ENCODE results near the gene PGA3.
A peak's percentile ranks its signal among the peaks of the same experiment; 100 is the strongest.
"Not testable (repeated sequence)": the region's sequence is repeated elsewhere in the genome, so short reads cannot be mapped to it uniquely, and the experiment has no call there.

PGA3 gene

GRCh38 chr11:61202950-61203746 is at the start of gene PGA3:
PGA3 (plus strand) TSS chr11:61203515; CDS start chr11:61203565, 50 bp downstream.
- not testable (repeated sequence) for DNase-seq (ENCODE audit: extremely low read depth in 1 of 2, low read depth in 1 of 2)

- no peak for DNase-seq (ENCODE audit: extremely low read depth in 1 of 2, low read depth in 1 of 2)
Observed at GRCh38 chr11:61153593-61154095, 49.7 kb upstream of the PGA3 start.

- DNase-seq (ENCODE audit: extremely low read depth in 1 of 2, low read depth in 1 of 2), result no peak
Observed at GRCh38 chr11:61154528-61154927, 48.8 kb upstream of the PGA3 start.

- DNase-seq (ENCODE audit: extremely low read depth in 1 of 2, low read depth in 1 of 2), result no peak
Observed at GRCh38 chr11:61155312-61155711, 48.0 kb upstream of the PGA3 start.

GRCh38 chr11:61155741-61156140 is 47.6 kb upstream of the PGA3 start:
- DNase-seq (ENCODE audit: extremely low read depth in 1 of 2, low read depth in 1 of 2), result no peak

- DNase-seq (ENCODE audit: extremely low read depth in 1 of 2, low read depth in 1 of 2), result no peak
Observed at GRCh38 chr11:61157743-61158142, 45.6 kb upstream of the PGA3 start.

GRCh38 chr11:61158691-61159381 is 44.5 kb upstream of the PGA3 start:
- DNase-seq (ENCODE audit: extremely low read depth in 1 of 2, low read depth in 1 of 2), result no peak

GRCh38 chr11:61160487-61161189 is 42.7 kb upstream of the PGA3 start:
- DNase-seq (ENCODE audit: extremely low read depth in 1 of 2, low read depth in 1 of 2), result no peak

GRCh38 chr11:61161190-61162091 is 41.9 kb upstream of the PGA3 start, which contains the start of gene VPS37C:
VPS37C (minus strand) TSS chr11:61161426; CDS start chr11:61138829, 22,597 bp downstream.
- peak; percentile 72 to 92 for DNase-seq (ENCODE audit: extremely low read depth in 1 of 2, low read depth in 1 of 2)

- no peak for DNase-seq (ENCODE audit: extremely low read depth in 1 of 2, low read depth in 1 of 2)
Observed at GRCh38 chr11:61162092-61162941, 41.0 kb upstream of the PGA3 start.

GRCh38 chr11:61163021-61163420 is 40.3 kb upstream of the PGA3 start:
- DNase-seq (ENCODE audit: extremely low read depth in 1 of 2, low read depth in 1 of 2), result no peak

GRCh38 chr11:61163714-61164605 is 39.4 kb upstream of the PGA3 start:
- DNase-seq (ENCODE audit: extremely low read depth in 1 of 2, low read depth in 1 of 2), result no peak

GRCh38 chr11:61164606-61165424 is 38.5 kb upstream of the PGA3 start:
- no peak for DNase-seq (ENCODE audit: extremely low read depth in 1 of 2, low read depth in 1 of 2)

- DNase-seq (ENCODE audit: extremely low read depth in 1 of 2, low read depth in 1 of 2), result not testable (repeated sequence)
Observed at GRCh38 chr11:61165785-61166184, 37.5 kb upstream of the PGA3 start.

- DNase-seq (ENCODE audit: extremely low read depth in 1 of 2, low read depth in 1 of 2), result not testable (repeated sequence)
Observed at GRCh38 chr11:61166331-61166730, 37.0 kb upstream of the PGA3 start.

- no peak for DNase-seq (ENCODE audit: extremely low read depth in 1 of 2, low read depth in 1 of 2)
Observed at GRCh38 chr11:61168042-61168688, 35.1 kb upstream of the PGA3 start.

- DNase-seq (ENCODE audit: extremely low read depth in 1 of 2, low read depth in 1 of 2), result no peak
Observed at GRCh38 chr11:61168800-61169199, 34.5 kb upstream of the PGA3 start.
